ENCODE results near the gene MEP1A.

GRCh38 chr6:46772762-46773161 lies 20.4 kb upstream of the MEP1A start:
- no peak for TF ChIP-seq SAP130 (CRISPR knock-in tag; IDR thresholded peaks at IDR 0.05; ENCODE audit: low read depth)
- no peak for TF ChIP-seq ZNF350 (CRISPR knock-in tag; IDR thresholded peaks at IDR 0.05; ENCODE audit: borderline replicate concordance, low read depth)
- TF ChIP-seq CTCF (CRISPR knock-in tag; IDR thresholded peaks at IDR 0.05) = no peak
- no peak for TF ChIP-seq POLR2A (IDR thresholded peaks at IDR 0.05; ENCODE audit: insufficient read depth in 1 of 2, low read depth in 2 of 2, low read length in 2 of 2)
- TF ChIP-seq ETV6 (CRISPR knock-in tag; conservative IDR thresholded peaks at IDR 0.05) = no peak
- no peak for TF ChIP-seq MEIS1 (CRISPR knock-in tag; IDR thresholded peaks at IDR 0.05; ENCODE audit: borderline replicate concordance)
- no peak for TF ChIP-seq HNF4G (IDR thresholded peaks at IDR 0.05; ENCODE audit: borderline replicate concordance, low read depth, low read length)
- TF ChIP-seq HNF4G (CRISPR knock-in tag; IDR thresholded peaks at IDR 0.05; ENCODE audit: borderline replicate concordance, low read depth) = no peak
- TF ChIP-seq ZFP1 (CRISPR knock-in tag; IDR thresholded peaks at IDR 0.05) = no peak
- TF ChIP-seq CHD2 (IDR thresholded peaks at IDR 0.05; ENCODE audit: low read depth, low read length) = no peak
- no peak for TF ChIP-seq ZBTB26 (CRISPR knock-in tag; IDR thresholded peaks at IDR 0.05; ENCODE audit: borderline replicate concordance)

All from HepG2 (cell line).